HFFc6 (cell line): ENCODE data around the gene ELMO1. TPM values are rescaled to one million over a fixed set of nuclear protein-coding genes. Genes with fewer than 3 reads are reported as not detected.

Experiments
- DNase-seq: peaks from one replicate; pipeline ENCODE4 v3.0.0-alpha.2; 2018
- H3K27ac Mint-ChIP-seq: 2 replicates; pipeline ENCODE4 v1.8.0; 2020; ENCODE audit warnings: mild to moderate bottlenecking, mixed read lengths
- H3K27me3 Mint-ChIP-seq: 2 replicates; pipeline ENCODE4 v1.8.0; 2021; ENCODE audit warnings: mild to moderate bottlenecking, moderate library complexity, mixed read lengths; ENCODE audit not compliant: insufficient read depth
- H3K36me3 Mint-ChIP-seq: 2 replicates; pipeline ENCODE4 v1.8.0; 2021; ENCODE audit warnings: low read depth, mixed read lengths
- H3K4me1 Mint-ChIP-seq: 2 replicates; pipeline ENCODE4 v1.8.0; 2020; ENCODE audit warnings: low read depth, mixed read lengths
- H3K4me3 Mint-ChIP-seq: 2 replicates; pipeline ENCODE4 v1.8.0; 2020; ENCODE audit warnings: mild to moderate bottlenecking, moderate library complexity, mixed read lengths
- H3K9me3 Mint-ChIP-seq: 2 replicates; pipeline ENCODE4 v1.8.0; 2020; ENCODE audit warnings: mild to moderate bottlenecking, mixed read lengths
- CTCF ChIP-seq: fragments of 200-600 bp; sonication (generic); IDR thresholded peaks from 2 replicates; pipeline ENCODE4 v1.5.0; 2021; ENCODE audit warnings: antibody characterized with exemption, mild to moderate bottlenecking
- total RNA-seq, 6 experiments: library from RNA; stranded (reverse); fragmentation: NEBNext Ultra II Directional; extraction: Animal tissue kit (Norgen Biotek cat#: 25700); gene quantifications; 2 replicates in 1 of 6; 3 replicates in 5 of 6; pipeline ENCODE4 v1.2.3, GENCODE V29; 2021

The ELMO1 gene
- total RNA-seq, 6 experiments from 2014 or later, result not detected

- Mint-ChIP-seq H3K4me3 (no peak overlapping the region), H3K4me1 (no peaks in the 10 kb centered on the region), H3K9me3 (no peaks in the 10 kb centered on the region), H3K27me3 (peaks cover 9% of the 10 kb centered on the region), H3K27ac (no peak overlapping the region), H3K36me3 (no peaks in the 10 kb centered on the region)
- peak; percentile 94 for TF ChIP-seq CTCF
- DNase-seq, result peak; percentile 58
Measured at GRCh38 chr7:37198906-37199485, 249.7 kb downstream of the ELMO1 start.

DNA sequence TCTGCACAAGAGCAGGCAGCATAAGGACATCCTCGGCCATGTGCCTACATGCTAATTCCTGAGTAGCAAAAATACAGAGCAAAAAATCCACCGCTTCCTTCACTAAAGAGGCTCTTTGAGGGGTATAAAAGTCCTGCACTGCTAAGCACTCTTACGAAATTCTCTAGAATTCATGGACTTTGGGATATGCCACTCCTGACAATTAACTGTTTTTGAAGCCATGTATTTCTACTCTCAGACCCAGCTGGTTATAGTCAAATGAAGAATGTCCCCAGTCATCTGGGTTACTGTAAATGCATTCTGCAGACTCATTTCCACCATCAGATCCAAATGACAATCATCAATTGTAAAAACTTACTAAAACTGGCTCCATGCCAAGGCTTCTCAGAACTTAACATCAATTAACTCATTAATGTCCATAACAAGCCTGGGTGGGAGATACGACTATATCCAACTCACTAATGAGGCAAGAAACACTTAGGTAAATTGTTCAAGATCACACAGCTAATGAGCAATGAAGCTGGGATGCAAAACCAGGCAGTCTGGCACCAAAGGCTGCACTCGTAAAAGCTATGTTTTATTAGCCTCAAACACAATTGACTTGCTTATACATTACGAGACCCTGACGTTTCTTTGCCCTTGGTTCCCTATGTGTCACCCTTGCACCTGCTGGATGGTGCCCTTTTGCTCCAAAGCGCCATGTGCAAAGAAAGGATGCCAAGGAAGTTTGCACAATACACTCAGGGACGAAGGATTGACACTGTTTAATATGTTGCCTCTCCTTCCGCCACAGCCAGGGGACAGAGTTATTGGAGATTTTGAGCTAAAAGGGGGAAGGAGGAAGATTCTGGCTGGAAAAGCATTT lies 250.4 kb downstream of the ELMO1 start:
- no peak for DNase-seq
- no peak for TF ChIP-seq CTCF
- no peaks in the 10 kb centered on the region for H3K4me1 Mint-ChIP-seq
- H3K9me3 Mint-ChIP-seq, result no peaks in the 10 kb centered on the region
- no peak overlapping the region for H3K4me3 Mint-ChIP-seq
- H3K27ac Mint-ChIP-seq, result no peak overlapping the region
- peaks cover 11% of the 10 kb centered on the region for H3K27me3 Mint-ChIP-seq
- H3K36me3 Mint-ChIP-seq, result no peaks in the 10 kb centered on the region

DNA sequence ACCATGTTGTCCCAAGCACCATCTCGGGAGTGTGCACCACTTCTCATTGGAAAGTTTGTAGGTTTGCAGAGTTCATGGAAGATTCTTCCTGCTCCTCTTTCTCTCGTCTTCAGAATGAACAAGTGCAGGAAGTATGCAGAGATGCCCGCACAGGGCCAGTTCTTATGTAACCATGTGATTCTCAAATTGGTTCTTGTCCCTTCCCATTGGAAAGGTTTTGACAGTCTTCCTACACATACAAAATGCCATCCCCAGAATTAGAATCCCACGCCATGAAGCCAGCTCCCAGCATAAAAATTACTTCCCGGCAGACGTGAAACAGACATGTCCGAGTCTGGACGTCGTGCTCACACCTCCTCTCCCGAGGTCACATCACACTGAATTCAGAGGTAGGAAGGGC lies 251.6 kb downstream of the ELMO1 start:
- no peak for DNase-seq
- Mint-ChIP-seq H3K27ac (no peak overlapping the region), H3K4me1 (no peaks in the 10 kb centered on the region), H3K27me3 (peaks cover 8% of the 10 kb centered on the region), H3K36me3 (no peaks in the 10 kb centered on the region), H3K4me3 (no peak overlapping the region), H3K9me3 (no peaks in the 10 kb centered on the region)
- TF ChIP-seq CTCF, result no peak

- no peaks in the 10 kb centered on the region for H3K9me3 Mint-ChIP-seq
- no peaks in the 10 kb centered on the region for H3K4me1 Mint-ChIP-seq
- no peak overlapping the region for H3K27ac Mint-ChIP-seq
- peaks cover 8% of the 10 kb centered on the region for H3K27me3 Mint-ChIP-seq
- no peak for TF ChIP-seq CTCF
- H3K4me3 Mint-ChIP-seq, result no peak overlapping the region
- no peak for DNase-seq
- no peaks in the 10 kb centered on the region for H3K36me3 Mint-ChIP-seq
Measured at GRCh38 chr7:37196676-37197075, 252.0 kb downstream of the ELMO1 start.

GRCh38 chr7:37195388-37195787 lies 253.3 kb downstream of the ELMO1 start:
- H3K9me3 Mint-ChIP-seq, result no peaks in the 10 kb centered on the region
- no peak for TF ChIP-seq CTCF
- H3K27me3 Mint-ChIP-seq, result peaks cover 8% of the 10 kb centered on the region
- H3K36me3 Mint-ChIP-seq, result no peaks in the 10 kb centered on the region
- H3K4me3 Mint-ChIP-seq, result no peak overlapping the region
- H3K4me1 Mint-ChIP-seq, result no peaks in the 10 kb centered on the region
- no peak overlapping the region for H3K27ac Mint-ChIP-seq
- DNase-seq, result no peak
